Stimulated activated CD4-positive, alpha-beta T cell treated with anti-CD3 and anti-CD28 coated beads, Interleukin-2, amount 100 ng/mL, for 24 hours (primary cell): Measurements from ENCODE around the gene SORCS1.

Source experiments
- DNase-seq, 2 donors: peaks; one replicate each; pipeline ENCODE4 v3.0.0-alpha.2; 2020

Gene SORCS1

GRCh38 chr10:106982268-106982667 lies 182.2 kb downstream of the SORCS1 start:
- no peak for DNase-seq

- DNase-seq, result no peak
Observed at GRCh38 chr10:106981452-106982075, 182.9 kb downstream of the SORCS1 start.

DNA sequence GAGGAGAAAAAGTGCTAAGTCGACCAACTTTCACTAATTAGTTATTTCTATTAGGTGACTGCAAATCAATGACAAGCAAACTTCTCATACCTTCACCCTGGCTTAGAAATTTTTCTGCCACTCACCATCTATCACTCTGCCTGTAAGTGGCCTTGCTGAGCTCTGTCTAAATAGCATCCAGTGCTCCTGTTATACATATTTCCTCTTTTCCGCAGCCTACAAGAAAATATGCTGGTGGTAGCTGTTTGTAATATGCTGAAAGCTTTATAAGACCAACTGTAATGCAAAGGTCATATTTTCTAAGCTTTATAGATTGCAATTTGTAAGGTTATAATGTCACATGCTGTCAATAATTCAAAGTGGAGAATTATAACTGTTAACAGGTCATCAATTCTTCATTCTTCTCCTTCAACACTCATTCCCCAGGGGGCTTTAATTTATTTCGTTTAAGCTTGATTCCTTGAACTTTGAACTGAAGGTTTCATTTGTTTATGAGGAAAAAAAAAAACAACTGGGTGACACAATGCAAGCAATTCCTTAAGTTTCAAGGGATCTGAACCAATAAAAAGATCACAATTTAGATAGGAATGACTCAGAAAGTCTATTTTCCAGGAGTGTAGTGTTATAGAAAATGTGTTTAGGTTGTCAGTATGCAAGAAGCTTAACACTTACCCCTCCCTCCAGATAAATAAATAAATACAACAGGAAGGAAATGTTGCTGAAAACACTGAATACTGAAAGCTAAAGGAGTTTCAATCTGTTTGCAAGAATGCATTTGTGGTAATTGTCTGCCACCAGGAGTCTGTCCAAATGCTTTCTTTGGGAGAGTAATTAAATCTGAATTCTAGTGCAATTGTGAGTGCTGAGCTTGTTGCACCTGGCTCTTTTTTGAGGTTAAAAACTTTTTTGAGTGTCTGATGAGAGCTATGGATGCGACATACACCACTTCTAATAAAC lies 183.7 kb downstream of the SORCS1 start:
- no peak for DNase-seq

DNA sequence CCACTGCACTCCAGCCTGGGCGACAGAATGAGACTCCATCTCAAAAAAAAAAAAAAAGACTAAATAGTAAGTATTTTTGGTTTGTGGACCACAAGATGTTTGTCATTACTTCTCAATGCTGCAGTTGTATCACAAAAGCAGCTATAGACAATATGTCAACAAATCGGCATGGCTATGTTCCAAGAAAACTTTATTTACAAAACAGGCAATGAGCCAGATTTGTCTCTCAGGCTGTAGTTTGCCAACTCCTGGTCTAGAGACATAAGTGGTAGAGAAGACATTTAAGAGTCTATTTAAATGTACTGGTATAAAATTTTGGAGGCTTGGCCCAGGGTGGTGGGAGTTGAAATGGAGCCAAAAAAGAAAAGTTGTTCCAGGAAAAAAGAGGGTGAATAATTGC lies 185.8 kb downstream of the SORCS1 start:
- no peak for DNase-seq

GRCh38 chr10:106973716-106974115 lies 190.8 kb downstream of the SORCS1 start:
- no peak for DNase-seq

DNA sequence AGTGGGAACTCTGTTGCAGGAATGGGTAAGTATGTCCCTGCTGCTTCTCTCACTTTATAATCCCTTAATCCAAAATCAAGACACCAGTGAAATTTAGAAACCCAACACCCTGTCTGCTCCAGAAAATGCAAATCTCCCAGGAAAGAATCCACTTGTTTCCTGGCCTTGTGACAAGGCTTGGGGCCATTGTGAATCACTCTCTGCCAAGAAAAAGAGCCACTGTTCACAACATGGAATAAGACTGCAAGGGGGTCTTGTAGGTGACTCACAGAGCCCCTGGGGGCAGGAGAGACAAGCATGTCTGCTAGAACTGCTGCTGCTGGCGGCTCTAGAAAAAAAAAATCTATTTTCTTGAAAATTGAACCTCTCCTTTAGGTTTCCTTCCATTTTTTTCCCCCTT lies 191.2 kb downstream of the SORCS1 start:
- DNase-seq, result no peak

- DNase-seq, result no peak
Observed at GRCh38 chr10:106972381-106972780, 192.1 kb downstream of the SORCS1 start.

- DNase-seq, result no peak
Observed at GRCh38 chr10:106971411-106971831, 193.1 kb downstream of the SORCS1 start.

GRCh38 chr10:106967452-106967851 lies 197.1 kb downstream of the SORCS1 start:
- no peak for DNase-seq

DNA sequence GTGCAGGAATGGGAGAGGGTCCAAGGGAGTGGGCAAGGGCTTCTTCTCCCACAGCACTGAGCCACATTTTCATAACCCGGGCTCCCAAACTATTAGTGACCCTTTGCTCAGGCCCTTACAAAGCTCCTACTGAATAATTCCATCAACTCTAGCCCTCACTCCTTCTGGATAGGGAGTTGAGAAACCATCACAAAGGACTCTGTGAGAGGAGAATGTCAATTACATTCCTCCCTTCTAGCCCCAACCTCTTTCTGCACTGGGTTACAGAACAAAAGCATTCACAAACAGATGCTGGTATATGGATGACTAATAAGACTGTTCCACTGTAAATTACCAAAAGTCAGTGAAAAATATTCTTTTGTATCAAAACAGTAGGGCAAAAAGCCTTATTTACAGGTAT lies 203.7 kb downstream of the SORCS1 start:
- DNase-seq, result no peak

- DNase-seq, result no peak
Observed at GRCh38 chr10:106959521-106959920, 205.0 kb downstream of the SORCS1 start.

GRCh38 chr10:106958589-106959361 lies 205.7 kb downstream of the SORCS1 start:
- no peak for DNase-seq

- DNase-seq, result no peak
Observed at GRCh38 chr10:106957823-106958588, 206.5 kb downstream of the SORCS1 start.

DNA sequence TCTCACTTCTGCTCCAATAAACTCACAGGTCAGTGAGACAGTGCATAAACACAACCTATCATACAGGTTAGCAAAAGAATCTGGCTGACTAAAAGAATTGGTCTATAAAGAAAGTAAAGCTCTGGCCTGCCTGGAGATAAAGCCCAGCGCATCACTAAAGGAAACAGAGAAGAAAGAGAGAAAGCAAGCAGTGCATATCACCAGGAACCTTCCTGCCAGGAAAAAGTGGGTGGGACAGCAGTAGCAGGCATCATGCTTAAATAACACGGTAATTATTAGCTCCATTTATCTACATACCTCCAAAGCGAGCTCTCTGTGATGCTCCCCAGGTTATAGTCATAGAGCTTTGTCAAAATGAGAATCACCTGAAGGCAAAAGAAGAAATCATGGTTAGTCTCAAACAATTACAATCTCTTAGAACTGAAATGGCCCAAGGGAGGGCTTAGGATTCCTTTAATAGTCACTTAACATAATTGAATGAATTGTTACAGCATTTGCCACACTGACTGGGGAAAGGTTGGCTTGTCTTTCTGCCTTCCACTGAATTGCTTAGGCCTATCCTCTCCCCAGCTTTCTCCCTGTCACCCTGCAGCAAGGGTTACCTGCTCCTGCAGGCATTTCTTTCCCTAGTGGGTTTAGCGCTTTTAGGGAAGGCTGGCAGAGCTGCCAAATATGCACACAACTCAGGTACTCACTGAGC lies 208.1 kb downstream of the SORCS1 start:
- no peak for DNase-seq

DNA sequence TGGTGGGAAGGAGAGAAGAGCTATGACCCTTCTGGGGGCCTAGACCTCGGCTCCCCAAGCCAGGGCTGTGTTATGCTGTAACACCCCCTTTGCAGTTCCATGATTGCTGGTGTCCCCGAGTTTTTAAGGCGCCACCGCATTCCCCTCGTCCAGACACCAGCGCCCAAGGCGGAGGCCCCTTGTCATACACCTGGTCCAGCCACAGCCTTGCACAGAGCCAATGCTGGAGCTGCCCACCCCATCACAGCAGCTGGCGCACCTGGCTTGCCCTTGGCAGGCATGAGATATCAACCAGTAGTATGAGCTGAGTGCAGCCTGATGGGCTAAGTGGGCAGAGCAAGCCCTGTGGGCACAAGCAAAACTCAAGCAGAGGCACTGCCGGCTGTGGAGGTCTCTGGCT lies 209.4 kb downstream of the SORCS1 start:
- no peak for DNase-seq

DNA sequence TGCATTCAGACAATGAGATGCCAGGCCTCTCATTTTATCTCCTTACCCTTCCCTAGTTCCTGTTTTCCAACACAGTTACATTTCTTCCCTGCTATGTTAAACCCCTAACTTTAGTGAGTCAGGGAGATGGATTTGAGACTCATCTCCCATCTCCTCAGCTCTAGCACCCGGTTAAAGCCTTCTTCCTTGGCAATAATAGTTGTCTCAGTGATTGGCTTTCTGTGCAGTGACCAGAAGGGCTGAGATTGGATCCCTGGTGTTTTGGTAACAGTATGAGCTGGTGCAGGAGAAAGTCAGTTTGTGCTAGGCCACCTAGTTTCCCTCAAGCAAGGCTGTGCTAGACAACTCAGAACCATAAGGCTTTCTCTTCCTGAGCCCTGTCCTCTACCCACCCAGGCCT lies 212.5 kb downstream of the SORCS1 start:
- no peak for DNase-seq

DNA sequence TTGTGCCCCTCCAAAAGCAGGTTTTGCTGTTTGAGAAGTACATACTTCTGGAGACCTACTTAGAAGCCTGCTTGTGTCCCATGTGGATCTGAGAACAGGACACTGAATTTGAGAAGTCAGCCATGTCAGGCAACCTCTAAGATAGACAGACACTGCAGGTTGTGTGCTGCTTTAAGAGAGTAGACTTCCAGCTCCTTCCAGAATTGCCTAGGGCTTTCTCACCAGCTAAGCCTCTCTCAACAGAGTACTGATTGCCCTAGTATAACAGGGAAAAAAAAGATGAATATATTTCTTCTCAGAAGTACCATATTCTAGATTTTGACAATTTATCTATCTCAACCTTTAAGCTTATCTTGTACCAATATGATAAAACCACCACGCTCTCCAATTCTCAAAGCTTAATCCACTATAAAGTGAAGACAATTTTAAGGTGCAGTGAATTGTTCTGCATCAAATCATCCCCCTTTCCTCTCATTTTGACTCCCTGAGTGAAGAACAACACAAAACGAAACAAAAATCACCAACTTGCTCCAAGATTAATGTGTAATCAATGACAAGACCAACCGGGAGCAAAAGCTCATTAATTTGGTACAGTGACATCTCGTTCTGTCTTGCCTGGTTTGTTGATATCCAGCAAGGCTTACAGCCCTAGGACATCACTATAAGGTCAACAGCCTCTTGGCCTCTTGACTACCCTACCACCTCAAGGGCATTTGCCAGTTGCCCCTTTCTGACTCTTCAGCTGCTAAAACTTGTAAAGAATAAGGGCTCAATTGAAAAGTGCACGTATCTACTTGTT lies 214.6 kb downstream of the SORCS1 start:
- no peak for DNase-seq

- no peak for DNase-seq
Observed at GRCh38 chr10:106947643-106948042, 216.9 kb downstream of the SORCS1 start.

DNA sequence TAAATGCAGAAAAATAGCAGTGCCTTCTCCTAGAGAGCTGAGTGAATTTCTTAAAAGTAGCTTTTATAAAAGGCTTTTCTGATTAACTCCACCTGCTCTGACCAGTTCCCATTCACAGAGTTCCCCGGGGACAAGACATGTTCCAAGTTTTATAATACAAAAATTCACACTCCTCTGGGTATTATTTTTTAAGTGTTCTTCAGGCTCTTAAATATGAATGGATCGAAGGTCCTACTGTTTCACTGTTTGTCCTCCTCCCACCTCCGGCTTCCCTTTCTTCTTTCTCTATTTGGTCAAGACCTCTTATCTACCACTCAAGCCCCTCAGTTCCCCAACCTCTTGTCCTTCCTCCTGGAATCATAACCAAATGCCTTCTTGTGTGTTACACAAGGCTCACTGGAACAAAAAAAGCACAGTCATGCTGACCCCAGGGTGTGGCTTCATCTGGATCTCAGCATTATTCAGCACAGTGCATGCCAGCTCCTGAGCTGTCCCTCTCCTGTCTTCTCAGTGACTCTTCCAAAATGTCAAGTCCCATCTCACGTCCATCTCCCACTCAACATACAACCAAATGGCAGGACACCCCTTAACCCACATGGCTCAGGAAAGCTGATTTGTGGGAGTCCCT lies 222.4 kb downstream of the SORCS1 start:
- no peak for DNase-seq

- DNase-seq, result no peak
Observed at GRCh38 chr10:106941297-106942034, 223.0 kb downstream of the SORCS1 start.
